HG02642 (cell line): ENCODE data around the gene WFDC5.
"Not testable (repeated sequence)": the region's sequence is repeated elsewhere in the genome, so short reads cannot be mapped to it uniquely, and the experiment has no call there.

ENCODE experiments used
- ATAC-seq: cut with Tn5 transposase; IDR thresholded peaks from one replicate; pipeline ENCODE4 v1.9.1; 2021; ENCODE audit warnings: mild to moderate bottlenecking; ENCODE audit not compliant: unreplicated experiment, poor library complexity

WFDC5 gene

DNA sequence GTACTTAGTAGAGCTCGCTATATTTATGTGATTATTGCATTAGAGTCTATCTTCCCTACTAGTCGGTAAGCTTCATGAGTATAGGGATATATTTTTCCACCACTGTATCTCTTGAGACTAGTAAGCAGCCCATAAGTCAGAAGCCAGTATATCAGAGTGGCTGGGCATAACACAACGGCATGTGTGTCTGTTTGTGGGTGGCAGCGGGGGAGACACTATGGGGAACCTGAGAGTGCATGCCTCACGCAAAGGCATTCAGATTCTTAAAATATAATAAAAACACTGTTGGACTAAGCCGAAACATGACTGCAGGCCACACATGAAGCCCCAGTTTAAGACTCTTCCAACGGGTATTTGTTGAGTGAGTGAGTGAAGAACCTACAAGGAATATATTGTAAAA lies 22.1 kb downstream of the WFDC5 start:
- ATAC-seq, result no peak

DNA sequence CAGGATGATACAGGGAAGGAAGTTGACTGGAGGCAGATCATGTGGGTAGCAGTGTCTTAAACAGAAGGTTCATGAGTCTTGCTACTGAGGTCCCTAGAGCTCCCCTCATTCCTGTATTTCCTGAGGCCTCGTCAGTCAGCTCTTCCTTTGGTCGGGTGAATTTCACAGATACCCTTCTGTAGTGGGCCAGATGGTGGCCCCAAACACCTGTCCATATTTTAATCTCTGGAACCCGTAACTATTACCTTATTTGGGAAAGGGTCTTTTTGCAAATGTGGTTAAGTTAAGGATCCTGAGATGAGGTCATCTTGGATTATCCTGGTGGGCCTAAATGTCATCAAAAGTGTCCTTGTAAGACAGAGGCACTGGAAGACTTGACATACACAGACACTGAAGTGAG lies 23.6 kb downstream of the WFDC5 start:
- no peak for ATAC-seq

DNA sequence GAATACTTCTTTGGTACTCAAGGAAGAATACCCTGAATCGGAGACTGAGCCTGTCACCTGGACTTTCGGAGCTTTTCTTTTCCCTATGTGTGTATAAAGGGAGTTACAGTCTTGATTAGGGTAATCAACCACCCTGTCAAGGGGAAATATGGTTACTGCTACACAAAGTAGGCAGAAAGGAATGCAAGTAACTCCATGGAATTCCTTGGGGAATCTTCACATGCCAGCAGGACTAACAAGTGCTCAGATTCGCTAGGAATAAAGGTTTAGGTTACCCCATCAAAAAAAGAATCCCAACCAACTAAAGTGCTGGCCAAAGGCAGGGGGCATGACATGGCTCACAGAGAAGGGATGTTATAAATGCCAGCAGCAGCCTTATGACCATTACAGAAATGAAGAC lies 24.5 kb downstream of the WFDC5 start:
- ATAC-seq, result no peak

DNA sequence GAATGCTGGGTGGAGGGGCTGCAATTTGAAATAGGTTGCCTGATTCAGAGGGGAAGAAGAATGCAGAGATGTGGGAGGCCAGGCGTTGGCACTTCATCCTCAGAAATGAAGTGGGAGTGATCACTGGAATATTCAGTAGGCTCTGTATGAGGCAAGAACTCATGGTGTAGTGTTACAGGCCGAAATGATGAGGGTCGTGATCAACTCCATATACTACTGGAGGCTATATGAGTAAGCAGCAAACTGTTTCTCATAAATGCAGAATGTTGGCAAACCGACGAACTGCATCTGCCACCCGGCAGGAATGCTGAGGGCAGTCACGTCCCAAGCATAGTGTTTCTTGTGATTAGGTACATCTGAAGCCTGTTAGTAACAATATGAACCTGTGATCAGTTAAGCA lies 26.7 kb downstream of the WFDC5 start:
- ATAC-seq, result no peak

DNA sequence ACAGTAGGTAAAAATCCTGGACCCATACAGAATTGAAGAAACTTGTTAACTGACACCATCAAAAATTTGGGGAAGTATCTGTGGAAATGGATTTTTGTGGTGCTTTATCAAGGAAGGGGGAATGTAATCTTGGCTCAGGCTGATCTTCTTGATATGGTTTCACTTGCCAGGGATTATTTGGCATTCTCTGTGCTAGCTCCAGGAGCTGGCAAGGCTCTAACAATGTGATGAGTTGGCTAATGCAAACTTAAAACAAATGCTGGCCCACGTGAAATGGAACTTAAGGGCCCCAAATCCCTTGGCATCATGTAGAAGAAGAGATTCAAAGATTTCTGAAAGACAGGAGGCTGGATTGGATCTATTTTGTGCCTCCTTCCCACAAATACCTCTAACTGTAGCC lies 27.2 kb downstream of the WFDC5 start:
- ATAC-seq, result no peak

DNA sequence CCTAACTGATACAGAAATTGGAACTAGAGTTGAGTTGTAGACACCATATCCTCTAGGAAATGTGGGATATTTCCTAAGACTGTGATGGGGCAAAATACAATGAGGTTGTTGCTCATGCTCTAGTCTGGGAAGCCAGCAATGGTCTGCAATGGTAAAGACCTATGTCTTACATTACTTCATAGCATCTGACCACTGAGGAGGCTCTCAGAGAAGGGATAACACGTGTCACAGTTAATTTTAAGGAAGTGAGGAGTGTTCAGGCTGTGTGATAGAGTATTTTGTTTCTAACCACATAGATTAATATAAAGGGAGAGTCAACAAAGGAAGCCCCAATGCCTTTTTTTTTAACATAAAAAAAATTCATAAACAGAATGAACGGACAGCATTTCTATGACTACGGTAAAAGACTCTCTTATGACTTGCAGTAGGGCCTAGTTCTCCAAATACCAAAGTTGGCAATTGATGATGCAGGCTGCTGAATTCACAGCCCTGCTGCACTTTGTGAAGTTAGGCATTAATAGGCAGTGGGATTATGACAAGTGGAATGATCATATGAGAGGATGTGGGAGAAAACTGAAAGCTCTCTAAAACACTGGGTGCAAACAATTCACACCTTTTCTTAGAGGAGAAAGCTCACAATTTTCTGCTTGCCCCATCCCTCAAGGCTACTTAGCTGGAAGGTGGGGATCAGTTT lies 27.7 kb downstream of the WFDC5 start:
- ATAC-seq, result no peak

DNA sequence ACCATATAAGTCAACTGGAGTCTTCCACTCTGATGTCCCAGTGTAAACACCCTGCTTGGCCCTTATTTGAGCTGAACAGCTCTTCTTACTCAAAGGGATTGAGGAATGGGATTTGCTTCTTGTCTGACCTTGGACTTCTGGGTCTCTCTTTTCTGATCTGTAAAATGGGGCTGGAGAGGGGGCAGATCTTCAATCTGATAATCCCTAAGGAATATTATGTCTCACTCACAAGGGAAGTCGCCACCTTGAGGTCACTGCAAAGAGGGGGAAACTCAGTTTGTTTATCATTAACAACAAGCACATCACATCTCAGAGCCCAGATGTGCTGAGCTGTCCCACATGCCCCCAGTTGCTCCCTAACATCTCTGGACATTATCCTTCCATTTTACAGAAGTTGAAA lies 29.1 kb downstream of the WFDC5 start:
- no peak for ATAC-seq

DNA sequence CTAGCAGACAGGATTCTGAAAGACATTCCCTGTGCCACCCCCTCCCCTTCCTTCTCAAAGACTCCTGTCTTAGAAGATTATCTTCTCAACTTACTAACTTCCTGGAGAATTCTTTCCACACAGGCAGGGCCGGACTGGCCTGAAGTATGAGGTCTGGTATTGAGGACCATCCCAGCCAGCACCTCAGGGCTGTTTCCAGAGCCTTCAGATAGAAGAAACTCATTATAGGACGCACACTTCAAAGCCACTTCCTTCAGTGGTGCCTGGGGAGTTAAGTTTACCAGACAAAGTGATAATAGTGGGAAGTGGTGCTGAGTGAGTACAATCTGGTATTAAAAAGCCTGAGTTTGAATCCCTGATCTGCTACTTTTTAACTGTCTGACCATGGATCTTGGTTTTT lies 29.7 kb downstream of the WFDC5 start:
- ATAC-seq, result no peak

DNA sequence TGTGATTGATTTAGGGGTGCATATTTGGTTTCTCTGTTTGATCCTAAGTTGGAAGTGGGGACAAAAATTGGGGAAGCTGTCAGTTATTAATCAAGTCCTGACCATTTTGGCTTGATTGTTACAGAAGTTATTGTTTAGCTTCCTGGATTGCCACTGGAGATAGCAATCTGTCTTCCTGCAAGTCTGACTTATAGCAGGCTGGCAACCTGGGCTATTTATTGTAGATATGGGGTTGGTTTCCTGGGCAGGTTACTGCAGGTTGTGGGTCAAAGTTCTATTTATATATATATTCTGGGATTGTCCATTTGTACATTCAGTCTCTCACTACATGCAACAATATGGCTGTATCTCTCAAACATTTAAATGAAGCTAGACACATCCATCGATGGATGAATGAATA lies 31.8 kb downstream of the WFDC5 start:
- ATAC-seq, result no peak

DNA sequence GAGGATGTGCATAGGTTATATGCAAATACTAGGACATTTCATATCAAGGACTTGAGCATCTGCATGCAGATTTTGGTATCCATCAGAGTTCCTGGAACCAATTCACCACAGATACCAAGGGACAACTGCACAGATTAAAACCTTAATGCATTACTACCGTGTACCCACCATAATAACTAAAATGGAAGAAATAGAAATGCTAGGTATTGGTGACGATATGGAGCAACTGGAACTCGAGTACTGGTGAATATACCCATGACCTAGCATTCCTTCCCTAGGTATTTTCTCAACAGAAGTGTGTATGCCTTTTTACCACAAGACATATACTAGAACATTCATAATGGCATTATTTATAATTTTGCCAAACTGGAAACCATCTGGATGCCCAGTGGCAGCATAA lies 32.5 kb downstream of the WFDC5 start:
- no peak for ATAC-seq

DNA sequence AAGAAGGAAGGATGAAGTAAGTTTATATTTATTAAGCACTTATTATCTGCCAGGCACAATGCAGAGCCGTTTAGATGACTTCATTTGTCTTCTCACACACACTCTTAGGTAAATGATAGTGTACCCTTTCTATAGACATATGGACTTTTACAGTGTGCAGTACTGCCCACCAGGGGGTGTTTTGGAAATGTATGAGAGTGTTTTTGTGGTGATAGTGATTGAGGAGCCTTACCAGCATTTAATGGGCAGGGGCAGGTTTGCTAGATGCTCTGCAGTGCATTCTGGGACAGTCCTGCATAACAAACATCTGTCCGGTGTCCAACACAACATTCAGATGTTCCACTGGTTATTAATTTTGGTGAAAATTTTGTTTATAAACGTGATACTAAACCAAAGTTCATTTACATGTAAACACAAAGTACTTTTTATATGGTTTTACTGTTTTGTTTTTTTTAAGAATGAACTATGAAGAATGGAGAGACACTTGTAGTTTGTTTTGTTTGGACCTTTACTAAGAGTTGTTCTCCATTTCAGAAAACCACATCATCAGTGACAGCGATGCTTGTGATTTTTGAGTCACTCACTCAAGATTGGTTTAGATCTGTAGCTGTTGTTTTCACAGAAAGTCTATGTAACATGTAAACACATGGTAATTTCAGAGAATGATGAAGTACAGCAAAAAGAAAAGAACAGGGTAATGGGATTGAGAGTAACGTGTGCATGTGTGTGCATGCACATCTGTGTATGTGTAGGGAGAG lies 33.9 kb downstream of the WFDC5 start:
- no peak for ATAC-seq

DNA sequence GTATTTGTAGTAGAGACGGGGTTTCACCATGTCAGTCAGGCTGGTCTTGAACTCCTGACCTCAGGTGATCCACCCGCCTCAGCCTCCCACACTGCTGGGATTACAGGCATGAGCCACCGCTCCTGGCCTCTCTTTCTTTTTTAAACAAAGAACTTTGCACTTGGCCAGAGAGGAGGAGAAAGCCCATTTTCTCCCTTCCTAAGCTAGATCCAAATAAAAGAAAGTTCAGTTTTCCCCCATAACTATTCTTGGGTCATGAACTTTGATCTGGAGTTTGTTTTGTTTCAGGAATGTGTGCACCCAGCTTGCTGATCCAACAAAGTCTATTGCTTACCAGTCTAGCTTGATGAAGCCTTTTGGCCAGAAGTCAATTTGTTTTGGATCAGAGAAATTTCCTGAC lies 37.4 kb downstream of the WFDC5 start:
- no peak for ATAC-seq

DNA sequence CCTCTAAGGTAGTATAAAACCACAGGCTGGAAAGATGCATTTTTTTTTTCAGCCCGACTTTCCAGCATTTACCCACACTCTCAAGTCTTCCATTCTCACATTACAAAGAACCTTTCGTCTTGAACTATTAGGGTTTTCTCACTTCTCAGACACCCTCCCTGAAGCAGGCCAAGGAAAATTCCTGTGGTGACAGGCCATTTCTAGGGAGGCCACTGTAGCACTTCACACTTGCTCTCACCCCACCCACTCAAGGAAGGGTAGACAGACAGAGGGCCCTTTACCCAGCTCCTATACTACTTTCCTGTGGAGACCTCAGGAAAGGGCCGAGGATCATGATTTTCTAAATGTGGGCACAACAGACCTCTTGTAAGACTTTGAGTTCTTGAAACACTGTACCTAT lies 41.8 kb downstream of the WFDC5 start:
- ATAC-seq, result no peak

DNA sequence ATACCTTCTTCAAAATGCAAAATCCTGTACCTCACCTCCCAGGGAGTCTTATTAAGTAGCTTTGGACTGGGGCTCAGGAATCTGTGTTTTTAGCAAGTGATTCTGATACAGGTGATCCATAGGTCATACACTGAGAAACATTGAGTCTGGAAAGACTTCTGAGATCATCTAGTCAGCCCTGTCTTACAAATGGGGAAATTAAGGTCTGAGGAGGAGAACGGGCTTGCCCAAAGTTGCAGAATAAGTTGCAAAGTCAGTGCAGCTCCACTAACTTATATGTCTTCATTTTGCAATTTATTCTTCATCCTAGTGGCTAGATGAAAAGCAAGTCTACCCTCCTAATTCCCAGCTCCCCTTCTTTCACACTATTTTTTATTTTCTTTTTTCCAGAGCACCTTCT lies 42.9 kb downstream of the WFDC5 start:
- ATAC-seq, result no peak

DNA sequence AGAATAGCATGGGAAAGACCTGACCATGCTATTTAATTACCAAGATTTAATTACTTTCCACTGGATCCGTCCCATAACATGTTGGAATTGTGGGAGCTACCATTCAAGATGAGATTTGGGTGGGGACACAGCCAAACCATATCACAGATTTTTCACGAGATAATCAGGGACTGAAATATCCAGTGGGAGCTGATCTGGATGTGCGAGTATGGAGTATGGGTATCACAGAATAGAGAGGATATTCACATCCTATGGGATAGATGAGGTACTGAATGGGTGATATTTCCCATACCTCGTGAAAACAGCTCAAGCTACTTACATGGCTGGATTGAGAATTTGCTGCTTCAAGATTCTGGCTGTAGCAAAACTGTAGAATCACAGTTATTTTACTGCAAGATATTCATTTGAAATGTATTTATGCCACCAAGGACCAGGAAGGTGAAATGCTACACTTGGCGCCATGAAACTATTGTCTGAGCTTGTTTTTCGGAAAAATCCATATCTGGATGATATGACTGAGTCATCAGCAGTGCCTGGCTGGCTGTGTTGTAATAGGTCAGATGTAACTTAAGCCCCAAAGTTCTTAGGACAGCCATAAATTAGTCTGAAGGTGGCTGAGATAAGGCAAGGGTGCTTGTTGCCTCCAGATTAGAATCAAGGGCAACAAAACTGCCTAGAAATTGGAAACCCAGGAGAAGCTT lies 43.9 kb downstream of the WFDC5 start:
- no peak for ATAC-seq

DNA sequence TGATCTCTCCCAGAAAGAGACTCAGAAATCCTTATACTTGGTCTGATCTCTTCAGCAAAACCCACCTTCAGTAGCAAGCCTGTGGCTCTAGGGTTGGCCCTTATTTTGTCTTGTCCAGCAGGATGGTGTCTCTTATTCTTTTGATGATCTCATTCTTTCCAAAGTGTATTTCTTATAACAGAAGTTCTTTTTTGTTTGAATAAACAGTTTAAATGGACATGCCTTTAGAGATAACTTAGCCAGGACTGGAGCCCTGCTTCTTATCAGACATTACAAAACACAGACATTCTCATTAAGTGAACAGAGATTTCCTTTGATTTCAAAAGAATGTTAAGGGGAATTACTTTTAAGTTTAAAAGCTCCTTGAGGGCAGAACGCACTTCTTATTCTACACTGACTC lies 45.7 kb downstream of the WFDC5 start:
- ATAC-seq, result no peak

DNA sequence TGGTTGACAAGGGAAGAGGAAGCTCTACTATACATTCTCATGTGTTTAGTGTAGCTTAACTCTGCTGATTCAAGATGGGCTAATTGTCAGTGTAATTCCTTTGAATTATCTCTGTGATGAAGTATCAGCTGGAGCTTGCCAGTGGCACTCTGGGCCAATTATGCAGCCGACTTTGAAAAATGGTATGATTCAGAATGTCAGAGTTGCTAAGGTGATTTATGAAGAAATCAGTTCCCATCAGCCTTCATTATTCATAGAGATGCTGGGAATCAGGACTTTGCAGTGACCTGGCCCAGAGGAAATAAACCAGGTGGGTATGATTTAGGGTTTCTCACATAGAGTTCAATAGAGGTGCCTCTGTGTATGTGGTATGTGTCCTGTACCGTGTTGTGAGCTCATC lies 47.4 kb downstream of the WFDC5 start:
- ATAC-seq, result no peak

DNA sequence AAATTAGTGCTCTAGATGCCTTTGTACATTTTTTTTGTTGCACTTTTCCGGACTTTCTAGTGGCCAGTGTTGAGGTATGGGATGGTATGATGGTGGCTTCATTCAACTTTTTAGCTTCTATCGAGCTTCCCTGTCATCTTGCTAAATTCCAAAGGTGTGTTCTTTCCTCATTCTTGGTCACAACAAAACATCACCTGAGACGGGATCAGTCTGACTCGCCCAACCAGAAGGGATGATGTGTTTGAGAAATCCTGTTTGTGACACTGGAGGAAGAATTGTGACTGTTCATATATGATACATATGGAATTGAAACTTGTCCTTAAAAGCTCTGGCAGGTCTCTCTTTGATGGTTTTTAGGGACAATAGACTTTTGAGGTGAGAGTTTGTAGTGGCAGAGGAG lies 47.9 kb downstream of the WFDC5 start:
- ATAC-seq, result no peak

DNA sequence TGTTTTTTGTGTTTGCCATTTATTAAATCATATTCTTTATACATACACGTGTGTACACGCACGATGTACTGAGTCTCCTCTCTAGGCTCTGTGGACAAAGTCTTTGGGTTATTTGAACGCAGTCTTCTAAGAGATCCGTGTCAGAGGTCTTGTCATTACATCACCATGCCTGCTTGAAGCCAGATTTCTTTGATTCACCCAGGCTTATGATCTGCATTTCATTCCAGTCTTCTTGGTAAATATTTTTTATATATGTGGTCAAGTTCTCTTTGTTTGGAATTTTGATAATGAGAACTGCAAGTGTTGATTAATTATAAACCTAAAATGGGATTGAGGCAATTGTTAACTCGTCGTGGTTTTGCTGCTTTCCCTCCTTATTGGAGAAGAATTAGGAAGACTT lies 48.6 kb downstream of the WFDC5 start:
- no peak for ATAC-seq

DNA sequence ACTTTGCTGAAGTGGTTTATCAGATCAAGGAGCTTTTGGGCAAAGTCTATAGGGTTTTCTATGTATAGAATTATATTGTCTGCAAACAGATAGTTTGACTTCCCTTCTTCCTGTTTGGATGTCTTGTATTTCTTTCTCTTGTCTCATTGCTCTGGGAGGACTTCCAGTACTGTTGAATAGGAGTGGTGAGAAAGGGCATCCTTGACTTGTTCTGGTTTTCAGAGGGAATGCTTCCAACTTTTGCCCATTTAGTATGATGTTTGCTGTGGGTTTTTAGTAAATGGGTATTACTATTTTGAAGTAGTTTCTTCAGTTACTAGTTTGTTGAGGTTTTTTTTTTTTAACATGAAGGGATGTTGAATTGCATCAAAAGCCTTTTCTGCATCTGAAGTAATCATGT lies 50.2 kb downstream of the WFDC5 start:
- ATAC-seq, result no peak

DNA sequence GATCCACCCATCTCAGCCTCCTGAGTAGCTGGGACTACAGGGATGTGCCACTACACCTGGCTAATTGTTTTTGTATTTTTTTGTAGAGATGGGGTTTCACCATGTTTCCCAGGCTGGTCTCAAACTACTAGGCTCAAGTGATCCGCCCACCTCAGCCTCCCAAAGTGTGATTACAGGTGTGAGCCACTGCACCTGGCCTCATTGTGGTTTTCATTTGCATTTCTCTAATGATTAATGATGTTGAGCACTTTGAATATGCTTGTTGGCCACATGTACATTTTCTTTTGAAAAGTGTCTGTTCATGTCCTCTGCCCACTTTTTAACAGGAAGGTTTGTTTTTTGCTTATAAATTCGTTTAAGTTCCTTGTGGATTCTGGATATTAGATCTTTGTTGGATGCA lies 51.9 kb downstream of the WFDC5 start:
- ATAC-seq, result not testable (repeated sequence)

DNA sequence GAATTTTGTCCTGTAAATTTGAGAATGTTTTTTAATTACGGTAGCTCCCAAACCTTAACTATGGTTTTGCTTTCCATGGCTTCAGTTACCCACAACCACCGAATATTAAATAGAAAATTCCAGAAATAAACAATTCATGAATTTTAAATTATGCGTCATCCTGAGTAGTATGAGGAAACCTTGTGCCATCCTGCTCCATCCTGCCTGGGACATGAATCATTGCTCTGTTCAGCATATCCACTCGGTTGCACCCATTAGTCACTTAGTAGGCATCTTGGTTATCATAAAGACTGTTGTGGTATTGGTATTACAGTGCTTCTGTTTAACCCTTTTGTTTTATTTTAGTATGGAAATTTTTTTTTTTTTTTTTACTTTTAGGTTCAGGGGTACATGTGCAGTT lies 53.7 kb downstream of the WFDC5 start:
- ATAC-seq, result no peak
